Adrenal gland (tissue), 12 donors: ENCODE data around the gene SLC24A3. TPM values are rescaled to one million over a fixed set of nuclear protein-coding genes. Genes with fewer than 3 reads are reported as not detected.

ENCODE experiments used
- DNase-seq, 7 donors: peaks; one replicate each; pipeline ENCODE4 v3.0.0-alpha.2; 2019 to 2020
- H3K27ac ChIP-seq, 5 donors: fragments of 200-600 bp; sonication (generic) in 4 of 5; 1 replicate in 3 of 5; 2 replicates in 2 of 5; pipeline versions ENCODE4 v1.5.1 to v1.8.0; 2016 to 2020; ENCODE audit warnings: mild to moderate bottlenecking in 1 of 5
- H3K27me3 ChIP-seq: fragments of 200-600 bp; 2 replicates; pipeline ENCODE4 v1.8.0; 2021
- H3K36me3 ChIP-seq, 2 donors: fragments of 200-600 bp; replicated peaks in 1 of 2; 1 replicate in 1 of 2; 2 replicates in 1 of 2; pipeline versions ENCODE4 v1.5.1 to v1.8.0; 2018 to 2022
- H3K4me1 ChIP-seq, 2 donors: fragments of 200-600 bp; replicated peaks in 1 of 2; 1 replicate in 1 of 2; 2 replicates in 1 of 2; pipeline versions ENCODE4 v1.5.1 to v1.8.0; 2018 to 2021
- H3K4me3 ChIP-seq, 4 donors: fragments of 200-600 bp; sonication (generic) in 3 of 4; one replicate each; pipeline ENCODE4 v1.5.1; 2016 to 2018
- H3K9me3 ChIP-seq, 3 donors: fragments of 200-600 bp; sonication (generic) in 1 of 3; replicated peaks in 1 of 3; 1 replicate in 2 of 3; 2 replicates in 1 of 3; pipeline versions ENCODE4 v1.5.1 to v1.8.0; 2016 to 2021
- CTCF ChIP-seq, 6 experiments: fragments of 450-650 bp in 4 of 6; fragments of 200-600 bp in 2 of 6; sonication (generic) in 1 of 6; IDR thresholded peaks; 1 replicate in 5 of 6; 2 replicates in 1 of 6; pipeline versions ENCODE4 v1.5.1 to v1.8.0; 2016 to 2021; ENCODE audit warnings: antibody characterized with exemption in 6 of 6, mild to moderate bottlenecking in 2 of 6, moderate library complexity in 1 of 6
- POLR2A ChIP-seq, 2 donors: fragments of 450-650 bp; IDR thresholded peaks; one replicate each; pipeline ENCODE4 v1.6.1; 2017; ENCODE audit warnings: antibody characterized with exemption in 2 of 2, mild to moderate bottlenecking in 2 of 2, moderate library complexity in 1 of 2
- WGBS, 4 donors: extraction: QIAGEN DNeasy Blood & Tissue Kit in 2 of 4; methylation state at CpG; one replicate each; pipeline versions ENCODE4 v1.1.5 to v1.1.7; 2013 to 2017; 5-methylcytosine and 5-hydroxymethylcytosine counted together
- intact Hi-C, 2 donors: fragments of 100-400 bp; cut with DNase I; formaldehyde crosslinking; loops; one replicate each; pipeline versions ENCODE4 v1.14.1 to v1.15.0; 2022 to 2023
- polyA plus RNA-seq, 3 donors: library from polyadenylated mRNA; stranded (reverse); fragments of 200-250 nt in 2 of 3; fragments of 350-450 nt in 1 of 3; fragmentation: Illumina TruSeq in 1 of 3; extraction: RNeasy Lipid Tissue Mini Kit (QIAGEN cat#74804) in 1 of 3; gene quantifications; one replicate each; pipeline ENCODE4 v1.2.3, GENCODE V29; 2013 to 2014
- total RNA-seq, 9 donors: library from RNA; depleted of rRNA in 4 of 9; stranded (reverse); fragments of >200 nt in 4 of 9; fragments of 120-200 nt in 1 of 9; fragmentation: NEBNext Ultra II Directional in 1 of 9; extraction: Animal tissue kit (Norgen Biotek cat#: 25700) in 1 of 9; gene quantifications; one replicate each; pipeline versions ENCODE4 v1.1.0 to v1.2.4, GENCODE V29; 2013 to 2023
- donor health status: healthy with polysubstance abuse.
- donor health status: Bipolar disorder and iron deficiency.
- donor health status: DM: yes; HTN: yes; CAD: no.
- donor health status: DM: no; HTN: no; CAD: no.
- donor health status: DM: no; HTN: no; CAD: no.
- donor health status: DM: yes; HTN: yes; CAD: no.

SLC24A3 gene
- total and polyA plus RNA-seq, 12 donors = 0.89 to 44.4 (median 2.7) TPM

- no peak overlapping the region for H3K4me3 ChIP-seq
- TF ChIP-seq POLR2A (IDR thresholded peaks at IDR 0.05) (no peak), CTCF (IDR thresholded peaks at IDR 0.05) (no peak)
- H3K27me3 ChIP-seq = no peaks in the 10 kb centered on the region
- intact Hi-C loops = no loop called here
- DNase-seq = no peak
- H3K4me1 ChIP-seq = no peaks in the 10 kb centered on the region
- no peak overlapping the region for H3K27ac ChIP-seq
- no peaks in the 10 kb centered on the region for H3K9me3 ChIP-seq
- WGBS, 4 donors = 87 to 96% (median 92%) methylated on average over 4 of the region's 4 CpGs
- no peaks in the 10 kb centered on the region for H3K36me3 ChIP-seq
Measured at GRCh38 chr20:19501476-19502115, 289.2 kb downstream of the SLC24A3 start.

DNA sequence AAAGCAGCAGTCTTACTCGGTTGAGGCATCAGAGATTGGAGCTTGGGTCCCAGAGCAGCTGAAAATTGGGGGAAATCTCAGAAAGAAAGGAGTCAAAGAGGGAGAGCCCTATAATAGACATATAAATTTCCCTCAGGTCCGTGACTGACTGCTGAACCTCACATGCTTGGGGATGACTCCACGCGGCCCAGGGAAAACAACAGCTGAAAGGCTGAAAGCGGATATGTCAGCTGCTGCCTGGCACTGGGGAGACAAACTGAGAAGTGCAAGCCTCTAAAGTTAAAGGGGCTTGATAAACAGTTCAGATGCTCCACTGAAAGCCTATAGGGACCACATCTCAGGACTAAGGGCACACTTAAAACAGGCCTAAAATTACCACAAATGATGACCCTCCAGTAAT, 289.7 kb downstream of the SLC24A3 start:
- Histone ChIP-seq H3K9me3 (no peaks in the 10 kb centered on the region), H3K4me3 (no peak overlapping the region), H3K36me3 (no peaks in the 10 kb centered on the region), H3K27me3 (no peaks in the 10 kb centered on the region), H3K4me1 (no peaks in the 10 kb centered on the region), H3K27ac (no peak overlapping the region)
- intact Hi-C loops = no loop called here
- WGBS, 4 donors = 83 to 86% (median 85%) methylated on average over 5 of the region's 5 CpGs
- TF ChIP-seq CTCF (IDR thresholded peaks at IDR 0.05) = no peak
- no peak for TF ChIP-seq POLR2A (IDR thresholded peaks at IDR 0.05)
- DNase-seq = no peak

DNA sequence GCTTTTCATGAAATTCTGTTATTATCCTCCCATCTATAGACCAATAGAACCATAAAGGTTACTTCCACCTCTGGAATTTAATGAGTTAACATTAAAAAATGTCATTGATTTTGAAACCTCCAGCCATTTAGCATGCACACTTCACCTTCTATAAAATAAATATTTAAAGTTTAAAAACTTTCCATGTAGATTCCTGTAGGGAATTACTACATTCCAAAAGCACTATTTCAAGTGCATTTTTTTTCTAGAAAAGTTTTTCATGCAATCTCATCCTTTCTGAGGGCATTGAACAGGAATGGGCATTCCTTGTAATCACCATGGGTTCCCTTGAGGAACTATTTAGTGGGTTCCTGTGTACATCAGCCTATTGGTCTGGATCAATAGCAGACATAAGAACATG, 291.8 kb downstream of the SLC24A3 start:
- no peaks in the 10 kb centered on the region for H3K36me3 ChIP-seq
- H3K4me3 ChIP-seq = no peak overlapping the region
- no peak overlapping the region for H3K27ac ChIP-seq
- H3K27me3 ChIP-seq = no peaks in the 10 kb centered on the region
- TF ChIP-seq CTCF (IDR thresholded peaks at IDR 0.05) (no peak), POLR2A (IDR thresholded peaks at IDR 0.05) (no peak)
- H3K4me1 ChIP-seq = no peaks in the 10 kb centered on the region
- DNase-seq = no peak
- intact Hi-C loops = no loop called here
- no peaks in the 10 kb centered on the region for H3K9me3 ChIP-seq

DNA sequence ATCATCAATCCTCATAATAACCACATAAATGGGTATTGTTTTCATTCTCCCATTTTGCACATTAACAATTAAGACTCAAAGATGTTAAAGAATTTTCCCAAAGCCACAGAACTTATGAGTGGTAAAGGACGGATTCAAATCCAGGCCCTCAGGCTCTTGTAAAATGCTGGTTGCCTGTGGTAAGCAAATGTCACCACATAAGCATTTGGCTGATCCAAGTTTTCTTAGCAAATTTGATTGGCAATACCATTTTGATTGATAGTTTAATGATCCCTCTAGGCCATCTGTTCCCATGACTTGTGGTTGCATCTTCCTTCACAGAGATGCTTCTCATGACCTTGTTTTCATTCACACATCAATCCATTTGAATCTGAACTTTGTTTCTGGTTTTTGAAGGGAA, 293.6 kb downstream of the SLC24A3 start:
- 74 to 94% (median 88%) methylated on average over 1 of the region's 1 CpG for WGBS, 4 donors
- DNase-seq = no peak
- Histone ChIP-seq H3K36me3 (no peaks in the 10 kb centered on the region), H3K27me3 (no peaks in the 10 kb centered on the region), H3K4me3 (no peak overlapping the region), H3K9me3 (no peaks in the 10 kb centered on the region), H3K4me1 (no peaks in the 10 kb centered on the region), H3K27ac (no peak overlapping the region)
- intact Hi-C loops = no loop called here
- TF ChIP-seq CTCF (IDR thresholded peaks at IDR 0.05) (no peak), POLR2A (IDR thresholded peaks at IDR 0.05) (no peak)
